Stimulated activated CD8-positive, alpha-beta memory T cell treated with anti-CD3 and anti-CD28 coated beads, Interleukin-15, amount 100 ng/mL, for 4 hours (primary cell): Measurements from ENCODE around the gene MRPS27.
A peak's percentile ranks its signal among the peaks of the same experiment; 100 is the strongest.

ENCODE experiments used
- DNase-seq, 2 donors: peaks; one replicate each; pipeline ENCODE4 v3.0.0-alpha.2; 2020; ENCODE audit warnings: low read depth in 2 of 2

The MRPS27 gene

GRCh38 chr5:72256536-72256935, 63.5 kb downstream of the MRPS27 start:
- DNase-seq: no peak

GRCh38 chr5:72255670-72256069, 64.4 kb downstream of the MRPS27 start:
- DNase-seq: no peak

DNA sequence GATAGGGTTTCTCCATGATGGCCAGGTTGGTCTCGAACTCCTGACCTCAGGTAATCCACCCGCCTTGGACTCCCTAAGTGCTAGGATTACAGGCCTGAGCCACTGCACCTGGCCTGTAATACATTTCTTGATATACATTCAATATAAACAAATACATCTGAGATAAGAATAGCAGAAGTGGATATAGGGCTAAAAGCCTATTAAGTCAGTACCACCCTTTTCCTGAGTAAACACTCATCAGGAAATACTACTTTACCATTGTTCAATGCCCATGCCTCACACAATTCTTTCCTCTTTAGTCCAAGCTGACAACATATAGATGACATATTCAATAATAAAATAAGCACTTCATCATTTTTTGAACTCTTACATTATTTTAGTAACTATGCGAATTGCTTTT, 64.8 kb downstream of the MRPS27 start:
- DNase-seq: no peak

- DNase-seq: no peak
Measured at GRCh38 chr5:72252574-72253155, 67.4 kb downstream of the MRPS27 start.

GRCh38 chr5:72252008-72252407, 68.0 kb downstream of the MRPS27 start:
- DNase-seq: no peak

DNA sequence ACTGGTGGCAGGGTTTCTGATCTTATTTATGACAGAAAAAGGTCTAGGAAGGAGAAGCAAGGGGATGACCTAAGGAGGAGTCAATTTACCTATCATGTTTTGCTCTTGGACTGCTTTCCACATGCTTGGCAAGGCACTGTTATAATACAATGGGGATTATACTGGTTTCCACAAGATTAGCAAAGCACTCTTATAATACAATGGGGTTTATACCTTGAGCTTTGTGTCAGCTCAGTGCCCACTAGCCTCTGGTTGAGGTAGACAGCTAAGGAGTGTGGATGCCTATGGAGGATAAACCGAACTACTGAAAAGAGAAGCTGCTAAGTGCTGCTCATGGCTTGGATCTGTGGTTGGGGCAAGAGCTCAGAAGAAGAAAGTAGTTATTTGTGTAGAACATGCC, 68.7 kb downstream of the MRPS27 start:
- no peak for DNase-seq

DNA sequence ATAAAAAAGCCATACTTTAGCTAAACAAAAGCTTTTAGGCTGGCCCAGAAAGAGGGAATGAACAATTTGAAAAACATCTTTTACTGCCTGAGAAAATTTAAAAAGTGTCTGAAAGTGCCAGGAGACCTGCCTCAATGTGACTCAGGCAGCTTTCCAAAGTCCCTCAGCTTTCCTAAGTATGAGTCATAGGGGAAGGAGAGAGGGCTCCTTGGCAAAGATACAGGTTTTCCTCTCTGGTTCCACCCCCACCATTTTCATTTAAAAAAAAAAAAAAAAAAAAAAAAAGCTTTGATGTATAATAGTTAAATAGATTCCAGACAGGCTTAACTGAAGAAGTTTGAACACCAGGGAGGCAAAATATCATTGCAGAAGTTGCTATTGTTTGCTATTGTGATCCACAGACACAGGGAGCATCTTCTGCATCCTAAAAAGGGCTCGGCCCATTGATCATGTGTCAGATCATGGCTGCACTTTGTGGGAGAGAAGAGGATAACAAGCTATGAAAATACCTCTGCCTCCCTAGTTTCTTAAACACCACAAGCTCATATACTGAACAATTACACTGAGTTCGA, 71.5 kb downstream of the MRPS27 start:
- no peak for DNase-seq

DNA sequence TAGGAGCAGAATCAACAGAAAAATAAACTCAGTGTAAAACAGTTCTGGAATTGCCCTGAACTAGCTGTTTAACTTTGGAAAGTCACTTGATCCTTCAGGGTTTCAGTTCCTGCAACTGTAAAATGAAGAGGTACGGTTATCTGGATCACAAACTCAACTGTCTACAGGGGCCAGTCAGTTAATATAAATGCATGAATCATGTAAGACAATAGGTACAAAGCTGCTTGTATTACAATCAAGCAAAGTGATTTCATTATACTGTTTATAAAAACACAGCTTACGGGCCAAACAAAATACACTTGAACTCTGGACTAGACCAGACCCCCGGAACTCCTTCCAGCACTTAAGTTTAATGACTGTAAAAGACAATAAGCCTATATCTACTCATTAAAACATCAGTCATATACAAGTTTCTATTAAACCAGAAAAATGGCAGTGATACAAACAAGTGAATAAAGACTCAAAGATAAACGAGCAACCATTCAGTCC, 73.0 kb downstream of the MRPS27 start:
- DNase-seq: no peak

DNA sequence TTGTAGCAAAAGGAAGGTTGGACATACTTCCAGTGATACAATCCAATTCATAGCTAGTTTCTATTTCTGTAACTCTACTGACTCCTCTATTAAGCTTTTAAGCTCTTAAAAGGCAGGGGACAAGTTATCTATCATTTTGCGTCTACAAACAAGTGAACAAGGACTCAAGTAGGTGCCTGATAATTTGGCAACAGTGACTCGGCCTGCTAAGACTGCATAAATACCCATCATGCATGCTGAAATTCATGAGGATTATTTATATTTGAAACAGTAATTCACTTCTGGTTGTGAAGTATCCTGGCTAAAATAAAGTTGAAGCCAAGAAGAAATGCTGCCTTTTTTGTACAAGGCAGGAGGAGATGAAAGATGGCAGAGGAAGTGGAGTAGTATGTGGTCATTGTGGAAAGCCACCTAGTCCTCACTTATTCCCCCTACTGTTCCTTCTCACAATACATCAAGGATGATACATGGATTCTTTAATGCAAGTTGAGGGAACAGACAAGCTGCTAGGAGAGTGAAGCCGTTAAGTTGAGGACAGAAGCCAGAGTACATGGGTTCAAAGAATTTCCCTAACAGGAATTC, 74.0 kb downstream of the MRPS27 start:
- no peak for DNase-seq

DNA sequence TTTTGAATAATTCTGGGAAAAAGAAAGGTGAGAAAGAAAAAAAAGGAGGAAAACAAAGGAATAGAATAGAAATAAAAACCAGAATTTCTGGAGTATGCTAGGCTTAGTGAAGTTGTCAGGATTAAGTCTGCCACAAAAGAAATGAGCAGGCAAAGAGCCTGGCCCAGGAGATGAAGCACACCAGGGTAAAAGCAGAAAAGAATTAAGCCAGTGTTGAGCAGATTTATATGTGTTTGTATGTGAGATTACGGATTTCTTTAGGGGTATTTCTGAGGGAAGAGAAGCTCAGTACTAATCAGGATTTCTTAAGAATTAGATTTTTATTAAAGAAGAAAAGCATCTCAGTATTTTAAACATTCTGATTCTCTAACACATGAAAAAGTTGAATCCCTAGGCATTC, 74.5 kb downstream of the MRPS27 start:
- no peak for DNase-seq

GRCh38 chr5:72244862-72245371, 75.1 kb downstream of the MRPS27 start:
- no peak for DNase-seq

- DNase-seq: no peak
Measured at GRCh38 chr5:72243706-72244105, 76.3 kb downstream of the MRPS27 start.

DNA sequence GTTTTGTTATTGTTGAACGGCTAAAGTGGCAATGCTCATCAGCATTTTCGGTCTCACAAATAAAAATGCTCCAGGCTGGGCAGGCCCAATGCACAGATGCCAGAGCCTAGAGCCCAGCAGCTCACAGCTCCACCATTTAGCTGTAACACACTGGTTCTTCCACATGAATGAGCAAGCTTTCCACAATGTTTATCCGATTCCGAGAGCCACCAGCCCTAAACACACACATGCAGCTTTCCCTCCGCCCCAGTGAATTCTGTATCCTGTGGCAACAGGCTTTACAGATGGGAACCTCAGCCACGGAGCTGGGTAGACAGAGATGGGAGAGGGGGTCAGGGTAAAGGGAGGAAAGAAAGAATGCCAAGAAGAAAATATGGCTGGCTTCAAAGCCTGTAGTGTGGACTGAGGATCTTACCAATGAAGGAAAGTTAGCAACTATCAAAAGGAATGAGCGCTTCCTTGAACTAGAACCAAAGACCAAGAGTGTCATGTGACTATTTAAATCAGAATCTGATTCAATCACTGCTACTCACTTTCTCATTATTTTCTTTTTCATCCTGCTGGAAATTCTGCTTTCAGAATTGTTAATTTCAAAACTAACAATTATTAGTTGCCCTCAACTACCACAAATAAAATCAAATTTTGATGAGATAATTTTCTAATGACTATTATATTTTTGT, 77.1 kb downstream of the MRPS27 start:
- DNase-seq: no peak

GRCh38 chr5:72241346-72242003, 78.6 kb downstream of the MRPS27 start:
- no peak for DNase-seq

GRCh38 chr5:72238712-72239445, 81.2 kb downstream of the MRPS27 start:
- DNase-seq: no peak

GRCh38 chr5:72237879-72238278, 82.2 kb downstream of the MRPS27 start:
- DNase-seq: no peak

GRCh38 chr5:72237415-72237814, 82.6 kb downstream of the MRPS27 start:
- no peak for DNase-seq

DNA sequence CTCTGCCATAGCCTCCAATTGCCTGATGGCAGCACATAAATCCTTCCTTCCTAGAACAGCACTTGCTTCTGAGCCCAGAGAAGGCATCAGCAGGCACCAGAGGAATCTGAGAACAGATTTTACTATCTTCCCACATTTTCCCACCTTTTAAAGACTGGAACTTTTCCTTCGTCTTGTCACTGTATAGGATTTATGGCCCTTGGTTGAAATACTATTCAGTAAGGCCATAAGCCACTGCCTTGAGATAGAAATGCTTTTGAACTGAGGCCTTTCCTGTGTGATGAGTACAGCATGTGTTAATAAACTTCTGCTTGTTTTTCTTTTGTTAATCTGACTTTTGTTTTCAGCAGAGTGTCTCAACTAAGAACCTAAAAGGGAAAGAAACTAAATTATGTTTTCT, 84.3 kb downstream of the MRPS27 start:
- no peak for DNase-seq

GRCh38 chr5:72234868-72235267, 85.2 kb downstream of the MRPS27 start:
- no peak for DNase-seq

- DNase-seq: peak in 1 of 2 donors; percentile 6
Measured at GRCh38 chr5:72234265-72234700, 85.8 kb downstream of the MRPS27 start.

- DNase-seq: no peak
Measured at GRCh38 chr5:72233835-72234234, 86.2 kb downstream of the MRPS27 start.
